Central memory CD8-positive, alpha-beta T cell (primary cell): ENCODE measurements around the gene VAMP7.
"Not testable (repeated sequence)": the region's sequence is repeated elsewhere in the genome, so short reads cannot be mapped to it uniquely, and the experiment has no call there.

Experiments used
- ATAC-seq: fragments of 150-1000 bp; cut with Tn5 transposase; replicated peaks from 2 replicates; pipeline ENCODE4 v1.10.0; 2022; ENCODE audit warnings: mild to moderate bottlenecking, moderate FRiP score, moderate number of reproducible peaks; ENCODE audit not compliant: poor library complexity, severe bottlenecking; ENCODE audit errors: extremely low read depth
- DNase-seq, 2 donors: peaks; one replicate each; pipeline ENCODE4 v3.0.0; 2021; ENCODE audit warnings: low spot score in 2 of 2
- H3K27ac Mint-ChIP-seq: one replicate; pipeline ENCODE4 v1.8.0; 2022; ENCODE audit warnings: low read depth, mild to moderate bottlenecking, moderate library complexity, mixed read lengths
- H3K27me3 Mint-ChIP-seq: one replicate; pipeline ENCODE4 v1.8.0; 2022; ENCODE audit warnings: mixed read lengths
- H3K36me3 Mint-ChIP-seq: one replicate; pipeline ENCODE4 v1.8.0; 2022; ENCODE audit warnings: mild to moderate bottlenecking, moderate library complexity, mixed read lengths; ENCODE audit not compliant: insufficient read depth
- H3K4me1 Mint-ChIP-seq: one replicate; pipeline ENCODE4 v1.8.0; 2022; ENCODE audit warnings: mixed read lengths
- H3K4me3 Mint-ChIP-seq: one replicate; pipeline ENCODE4 v1.8.0; 2022; ENCODE audit warnings: mild to moderate bottlenecking, moderate library complexity, mixed read lengths
- H3K9me3 Mint-ChIP-seq: one replicate; pipeline ENCODE4 v1.8.0; 2022; ENCODE audit warnings: mixed read lengths

Gene VAMP7

DNA sequence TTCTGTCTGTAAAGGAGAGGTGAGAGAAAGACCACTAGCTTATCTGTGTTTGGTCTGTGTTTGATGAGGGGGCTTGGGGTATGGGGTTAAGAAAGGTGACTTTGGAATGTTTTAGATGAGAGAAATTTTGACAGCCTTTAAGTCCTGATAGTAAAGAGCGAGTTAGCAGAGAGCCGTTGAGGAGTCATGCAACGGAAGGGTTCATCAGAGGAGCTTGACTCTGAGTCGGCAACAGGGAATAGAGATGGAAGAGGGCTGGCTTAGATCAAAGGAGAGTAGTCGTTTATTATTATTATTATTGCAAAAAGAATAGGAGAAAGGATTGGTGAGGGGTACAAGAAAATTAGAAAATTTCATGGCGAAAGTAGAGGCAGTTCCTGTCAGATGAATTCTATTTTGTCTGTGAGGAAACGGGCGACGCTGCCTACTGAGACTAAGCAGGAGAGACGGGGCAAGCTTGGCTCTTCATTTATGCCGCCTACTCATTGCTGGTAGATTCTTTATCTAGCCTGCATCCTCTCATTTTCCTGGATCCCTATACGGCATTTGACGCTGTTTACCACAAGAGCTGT is 473 bp upstream of the VAMP7 start:
- H3K27ac Mint-ChIP-seq, result peak overlapping the region; percentile 85
- peaks cover 14% of the 10 kb centered on the region for H3K36me3 Mint-ChIP-seq
- peak; percentile 18 for ATAC-seq
- H3K4me3 Mint-ChIP-seq, result peak overlapping the region; percentile 90
- H3K9me3 Mint-ChIP-seq, result peaks cover 5% of the 10 kb centered on the region
- H3K27me3 Mint-ChIP-seq, result no peaks in the 10 kb centered on the region
- peaks cover 18% of the 10 kb centered on the region for H3K4me1 Mint-ChIP-seq
- DNase-seq, result no peak

DNA sequence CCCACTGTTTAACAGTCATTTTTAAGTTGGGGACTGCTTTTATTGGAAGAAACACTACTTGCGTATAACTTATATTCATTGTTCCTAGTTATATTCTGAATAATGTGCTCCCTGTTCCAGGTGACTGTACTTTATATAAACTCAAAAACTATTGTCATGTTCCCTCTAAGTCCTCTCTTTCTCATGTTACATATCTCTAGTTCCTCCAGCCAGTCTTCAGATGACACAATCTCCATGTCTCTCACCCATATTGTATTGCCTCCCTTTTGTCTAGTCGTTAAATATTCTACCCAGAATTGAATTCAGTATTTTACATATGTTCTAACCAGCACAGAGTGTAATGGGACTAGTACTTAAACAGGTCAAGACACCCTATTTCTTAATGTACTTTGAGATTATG is 5.3 kb downstream of the VAMP7 start:
- Mint-ChIP-seq H3K4me1 (peaks cover 23% of the 10 kb centered on the region), H3K36me3 (peaks cover 12% of the 10 kb centered on the region), H3K9me3 (peaks cover 5% of the 10 kb centered on the region), H3K27ac (no peak overlapping the region), H3K27me3 (no peaks in the 10 kb centered on the region), H3K4me3 (no peak overlapping the region)
- DNase-seq (no peak), ATAC-seq (no peak)

DNA sequence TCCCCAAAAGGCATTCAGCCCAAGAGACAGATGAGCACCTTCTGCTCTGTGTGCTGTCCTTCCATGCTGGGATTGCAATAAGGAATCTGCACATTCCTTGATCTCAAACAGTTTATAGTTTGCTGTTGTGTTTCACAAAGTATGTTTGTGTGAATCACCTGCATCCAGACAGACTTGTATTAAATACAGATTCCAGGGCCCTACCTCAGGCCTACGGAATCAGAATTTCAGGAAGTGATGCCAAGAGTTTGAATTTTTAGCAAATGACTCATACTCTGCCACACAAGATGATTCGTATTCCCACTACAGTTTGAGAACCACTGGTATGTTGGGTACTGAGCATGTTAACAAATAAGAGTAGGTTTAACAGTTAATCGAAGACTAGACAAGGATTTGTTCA is 7.0 kb downstream of the VAMP7 start:
- Mint-ChIP-seq H3K27ac (no peak overlapping the region), H3K4me1 (peaks cover 18% of the 10 kb centered on the region), H3K9me3 (no peaks in the 10 kb centered on the region), H3K4me3 (no peak overlapping the region), H3K36me3 (peaks cover 11% of the 10 kb centered on the region), H3K27me3 (no peaks in the 10 kb centered on the region)
- no peak for DNase-seq
- ATAC-seq, result no peak

DNA sequence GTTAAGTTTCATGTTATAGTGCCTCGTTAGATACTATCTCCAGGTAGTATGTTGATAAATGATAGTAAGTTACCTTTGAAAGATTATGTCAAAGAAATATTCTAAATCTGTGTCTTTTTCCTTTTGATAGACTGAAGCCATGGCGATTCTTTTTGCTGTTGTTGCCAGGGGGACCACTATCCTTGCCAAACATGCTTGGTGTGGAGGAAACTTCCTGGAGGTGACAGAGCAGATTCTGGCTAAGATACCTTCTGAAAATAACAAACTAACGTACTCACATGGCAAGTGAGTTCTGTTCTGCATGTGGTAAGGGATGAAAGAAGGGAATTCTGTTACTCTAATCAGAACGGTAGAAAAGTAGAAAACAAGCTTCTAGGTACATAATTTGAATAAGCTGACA is 8.2 kb downstream of the VAMP7 start:
- H3K4me1 Mint-ChIP-seq, result peaks cover 18% of the 10 kb centered on the region
- no peak overlapping the region for H3K4me3 Mint-ChIP-seq
- H3K36me3 Mint-ChIP-seq, result peaks cover 12% of the 10 kb centered on the region
- H3K27ac Mint-ChIP-seq, result no peak overlapping the region
- DNase-seq, result no peak
- no peak for ATAC-seq
- H3K9me3 Mint-ChIP-seq, result no peaks in the 10 kb centered on the region
- H3K27me3 Mint-ChIP-seq, result no peaks in the 10 kb centered on the region

DNA sequence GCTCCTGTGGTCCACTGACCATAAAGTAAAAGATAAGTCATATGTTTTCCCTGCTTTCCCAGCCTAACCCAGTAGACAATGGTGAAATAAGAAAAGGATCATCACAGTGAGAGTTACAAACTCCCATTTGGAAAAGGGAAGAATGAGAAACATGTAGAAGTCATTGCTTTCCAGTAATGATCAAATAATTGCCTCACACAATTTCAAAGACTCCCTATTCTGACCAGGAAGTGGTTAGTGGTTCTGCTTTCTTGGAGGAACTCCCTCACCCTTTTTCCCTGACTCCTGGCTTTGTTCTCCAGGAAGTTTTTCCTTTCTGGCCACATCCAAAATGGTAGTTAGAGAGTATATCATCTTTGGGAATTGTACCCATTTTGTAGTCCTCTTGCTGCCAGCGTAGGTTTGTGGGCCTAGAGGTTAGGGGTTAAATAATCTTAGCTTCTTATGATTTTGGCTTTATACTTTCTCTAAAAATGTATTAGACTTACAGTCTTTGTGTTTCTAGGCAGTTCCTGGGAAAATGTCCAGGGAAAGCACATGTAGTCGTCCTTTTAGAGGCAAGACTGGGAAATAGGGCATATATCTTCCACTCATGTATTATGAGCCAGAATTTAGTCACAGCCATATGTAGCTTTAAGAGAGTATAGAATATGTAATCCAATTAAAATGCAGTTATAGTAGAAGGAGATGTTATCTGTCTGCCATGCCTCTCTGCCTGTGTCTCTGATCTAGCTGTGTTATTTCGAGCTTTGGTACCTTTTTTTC is 10.5 kb downstream of the VAMP7 start:
- Mint-ChIP-seq H3K27me3 (no peaks in the 10 kb centered on the region), H3K9me3 (no peaks in the 10 kb centered on the region), H3K27ac (no peak overlapping the region), H3K36me3 (peaks cover 14% of the 10 kb centered on the region), H3K4me1 (peaks cover 5% of the 10 kb centered on the region), H3K4me3 (no peak overlapping the region)
- no peak for DNase-seq
- ATAC-seq, result no peak

DNA sequence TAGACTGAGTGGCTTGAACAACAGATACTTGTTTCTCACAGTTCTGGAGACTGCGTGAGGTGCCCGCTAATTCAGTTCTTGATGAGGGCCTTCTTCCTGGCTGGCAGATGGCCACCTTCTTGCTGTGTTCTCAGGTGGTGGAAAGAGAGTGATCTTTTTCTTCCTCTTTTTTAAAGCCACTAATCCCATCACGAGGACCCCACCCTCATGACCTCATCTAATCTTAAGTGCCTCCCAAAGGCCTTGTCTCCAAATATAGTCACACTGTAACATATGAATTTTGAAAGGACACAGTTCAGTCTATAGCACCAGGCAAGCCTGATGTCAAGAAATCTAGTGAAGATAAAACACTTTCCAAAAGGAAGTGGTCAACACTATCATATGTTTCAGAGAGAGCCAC is 12.4 kb downstream of the VAMP7 start:
- Mint-ChIP-seq H3K36me3 (peaks cover 19% of the 10 kb centered on the region), H3K9me3 (no peaks in the 10 kb centered on the region), H3K4me3 (no peak overlapping the region), H3K27me3 (no peaks in the 10 kb centered on the region), H3K4me1 (peaks cover 5% of the 10 kb centered on the region), H3K27ac (no peak overlapping the region)
- DNase-seq, result no peak
- no peak for ATAC-seq

DNA sequence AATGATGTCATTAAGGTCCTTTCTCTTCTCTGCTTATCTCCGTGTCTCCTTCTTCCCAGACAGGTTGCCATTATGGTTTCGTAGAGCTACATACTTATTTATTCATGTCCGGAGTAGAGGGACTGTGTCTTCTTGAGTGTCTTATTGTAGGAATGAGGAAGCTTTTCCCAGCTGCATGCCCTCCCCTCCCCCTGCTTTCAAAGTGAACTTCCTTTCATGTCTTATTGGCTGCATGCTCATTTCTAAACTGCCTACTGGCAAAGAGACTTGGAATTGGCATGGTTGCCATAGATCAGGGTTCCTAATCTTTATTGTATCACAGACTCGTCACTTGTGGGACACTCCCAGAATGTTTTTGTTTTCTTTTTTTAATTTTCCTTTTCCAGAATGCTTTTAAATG is 15.4 kb downstream of the VAMP7 start:
- Mint-ChIP-seq H3K4me3 (no peak overlapping the region), H3K9me3 (no peaks in the 10 kb centered on the region), H3K36me3 (peaks cover 25% of the 10 kb centered on the region), H3K27ac (no peak overlapping the region), H3K4me1 (no peaks in the 10 kb centered on the region), H3K27me3 (no peaks in the 10 kb centered on the region)
- ATAC-seq, result no peak
- DNase-seq, result no peak

DNA sequence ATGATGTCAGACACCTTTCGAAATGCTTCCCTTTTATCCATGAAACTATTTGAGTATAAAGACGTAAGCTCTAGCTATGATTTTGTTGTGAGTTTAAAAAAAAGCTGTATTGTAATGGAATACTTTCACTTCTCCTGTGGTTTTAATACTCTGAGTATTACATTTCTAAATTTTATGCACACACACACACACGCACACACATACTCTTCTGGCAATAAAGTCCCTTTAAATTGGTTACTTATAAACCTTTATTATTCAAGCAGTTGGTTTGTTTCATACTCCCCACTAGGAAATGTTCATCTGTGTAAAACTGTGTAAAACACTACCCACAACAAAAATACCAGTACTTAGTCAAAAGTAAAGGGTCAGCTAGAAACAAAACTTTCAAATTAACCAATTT is 18.2 kb downstream of the VAMP7 start:
- Mint-ChIP-seq H3K4me3 (no peak overlapping the region), H3K27ac (no peak overlapping the region), H3K9me3 (no peaks in the 10 kb centered on the region), H3K36me3 (peaks cover 23% of the 10 kb centered on the region), H3K27me3 (no peaks in the 10 kb centered on the region), H3K4me1 (no peaks in the 10 kb centered on the region)
- no peak for ATAC-seq
- DNase-seq, result no peak

DNA sequence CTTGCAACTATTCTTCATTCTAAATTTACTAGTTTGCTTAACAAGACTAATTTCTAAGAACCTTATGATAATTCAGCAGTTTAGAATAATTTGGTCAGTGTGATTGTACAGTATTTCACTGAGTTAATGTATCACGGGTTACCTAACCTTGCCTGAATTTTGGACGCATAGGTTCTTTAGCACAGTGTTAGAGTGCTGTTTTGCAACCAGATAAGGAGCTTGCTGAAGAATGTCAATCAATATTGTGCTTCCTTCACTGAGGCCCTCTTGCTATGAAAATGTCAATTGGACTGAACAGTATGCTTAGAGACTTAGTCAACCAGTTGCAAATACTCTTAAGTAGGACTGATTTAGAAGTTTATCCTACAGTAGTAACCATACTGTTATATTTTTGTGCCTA is 19.6 kb downstream of the VAMP7 start:
- Mint-ChIP-seq H3K27ac (no peak overlapping the region), H3K27me3 (no peaks in the 10 kb centered on the region), H3K4me3 (no peak overlapping the region), H3K36me3 (peaks cover 22% of the 10 kb centered on the region), H3K9me3 (no peaks in the 10 kb centered on the region), H3K4me1 (no peaks in the 10 kb centered on the region)
- ATAC-seq (no peak), DNase-seq (no peak)

DNA sequence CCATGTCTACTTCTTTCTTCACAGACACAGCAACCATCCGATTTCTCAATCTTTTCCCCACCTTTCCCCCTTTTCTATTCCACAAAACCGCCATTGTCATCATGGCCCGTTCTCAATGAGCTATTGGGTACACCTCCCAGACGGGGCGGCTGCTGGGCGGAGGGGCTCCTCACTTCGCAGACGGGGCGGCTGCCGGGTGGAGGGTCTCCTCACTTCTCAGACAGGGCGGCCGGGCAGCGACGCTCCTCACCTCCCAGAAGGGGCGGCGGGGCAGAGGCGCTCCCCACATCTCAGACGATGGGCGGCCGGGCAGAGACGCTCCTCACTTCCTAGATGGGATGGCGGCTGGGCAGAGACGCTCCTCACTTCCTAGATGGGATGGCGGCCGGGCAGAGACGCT is 26.5 kb downstream of the VAMP7 start:
- H3K27ac Mint-ChIP-seq, ATAC-seq, H3K4me3 Mint-ChIP-seq, DNase-seq, H3K9me3 Mint-ChIP-seq, H3K4me1 Mint-ChIP-seq, H3K27me3 Mint-ChIP-seq: not testable (repeated sequence)
- H3K36me3 Mint-ChIP-seq, result peaks cover 11% of the 10 kb centered on the region

DNA sequence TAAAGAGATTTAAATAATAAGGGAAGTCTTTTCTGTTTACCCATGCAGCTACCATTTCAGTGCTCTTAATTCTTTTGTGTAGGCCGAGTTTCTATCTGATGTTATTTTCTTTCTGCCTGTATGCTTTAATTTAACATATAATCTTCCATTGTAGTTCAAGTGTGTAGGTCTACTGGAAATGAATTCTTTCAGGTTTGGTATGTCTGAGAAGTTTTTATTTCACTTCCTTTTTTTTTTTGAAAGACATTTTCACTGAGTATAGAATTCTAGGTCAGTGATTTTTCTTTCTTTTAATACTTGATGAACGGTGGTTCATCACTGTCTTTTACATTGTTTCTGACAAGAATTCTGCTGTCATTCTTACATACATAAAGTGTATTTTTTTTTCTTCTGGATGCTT is 42.1 kb downstream of the VAMP7 start:
- H3K4me1 Mint-ChIP-seq, result no peaks in the 10 kb centered on the region
- H3K36me3 Mint-ChIP-seq, result peaks cover 15% of the 10 kb centered on the region
- H3K27me3 Mint-ChIP-seq, result no peaks in the 10 kb centered on the region
- peaks cover 6% of the 10 kb centered on the region for H3K9me3 Mint-ChIP-seq
- no peak overlapping the region for H3K4me3 Mint-ChIP-seq
- DNase-seq, result no peak
- ATAC-seq, result no peak
- no peak overlapping the region for H3K27ac Mint-ChIP-seq

DNA sequence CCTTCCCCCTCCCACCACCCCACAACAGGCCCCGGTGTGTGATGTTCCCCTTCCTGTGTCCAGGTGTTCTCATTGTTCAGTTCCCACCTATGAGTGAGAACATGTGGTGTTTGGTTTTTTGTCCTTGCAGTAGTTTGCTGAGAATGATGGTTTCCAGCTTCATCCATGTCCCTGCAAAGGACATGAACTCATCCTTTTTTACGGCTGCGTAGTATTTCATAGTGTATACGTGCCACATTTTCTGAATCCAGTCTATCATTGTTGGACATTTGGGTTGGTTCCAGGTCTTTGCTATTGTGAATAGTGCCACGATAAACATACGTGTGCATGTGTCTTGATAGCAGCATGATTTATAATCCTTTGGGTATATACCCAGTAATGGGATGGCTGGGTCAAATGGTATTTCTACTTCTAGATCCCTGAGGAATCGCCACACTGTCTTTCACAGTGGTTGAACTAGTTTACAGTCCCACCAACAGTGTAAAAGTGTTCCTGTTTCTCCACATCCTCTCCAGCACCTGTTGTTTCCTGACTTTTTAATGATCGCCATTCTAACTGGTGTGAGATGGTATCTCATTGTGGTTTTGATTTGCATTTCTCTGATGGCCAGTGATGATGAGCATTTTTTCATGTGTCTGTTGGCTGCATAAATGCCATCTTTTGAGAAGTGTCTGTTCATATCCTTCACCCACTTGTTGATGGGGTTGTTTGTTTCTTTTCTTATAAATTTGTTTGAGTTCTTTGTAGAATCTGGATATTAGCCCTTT is 49.9 kb downstream of the VAMP7 start:
- not testable (repeated sequence) for H3K27me3 Mint-ChIP-seq, ATAC-seq, H3K27ac Mint-ChIP-seq, H3K4me3 Mint-ChIP-seq, H3K4me1 Mint-ChIP-seq, DNase-seq
- peaks cover 15% of the 10 kb centered on the region for H3K36me3 Mint-ChIP-seq
- peaks cover 13% of the 10 kb centered on the region for H3K9me3 Mint-ChIP-seq

DNA sequence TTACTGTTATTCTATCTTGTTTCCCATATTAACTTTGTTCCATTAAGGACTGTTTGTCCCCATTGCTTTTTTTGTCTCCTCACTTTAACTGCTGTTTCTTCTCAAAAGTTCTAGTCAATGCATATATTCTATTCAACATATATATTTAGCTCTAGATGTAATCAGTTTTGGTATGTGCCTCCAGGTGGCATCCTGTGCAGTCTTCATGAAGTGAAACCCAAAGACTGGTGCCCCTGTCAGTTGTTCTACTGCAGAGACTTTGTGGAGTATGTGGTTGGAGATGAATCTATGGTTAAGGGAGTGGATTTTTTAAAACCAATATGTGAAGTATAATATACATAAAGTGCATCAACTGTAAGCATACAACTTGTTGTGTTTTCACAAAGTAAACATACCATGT is 57.0 kb downstream of the VAMP7 start:
- DNase-seq (no peak), ATAC-seq (no peak)
- H3K27ac Mint-ChIP-seq, result no peak overlapping the region
- H3K4me1 Mint-ChIP-seq, result no peaks in the 10 kb centered on the region
- peaks cover 13% of the 10 kb centered on the region for H3K36me3 Mint-ChIP-seq
- H3K4me3 Mint-ChIP-seq, result no peak overlapping the region
- H3K9me3 Mint-ChIP-seq, result peaks cover 5% of the 10 kb centered on the region
- H3K27me3 Mint-ChIP-seq, result no peaks in the 10 kb centered on the region
